HG02588 (cell line): Measurements from ENCODE around the gene SLC4A11.
"Not testable (repeated sequence)": the region's sequence is repeated elsewhere in the genome, so short reads cannot be mapped to it uniquely, and the experiment has no call there.

ENCODE experiments used
- ATAC-seq: cut with Tn5 transposase; IDR thresholded peaks from one replicate; pipeline ENCODE4 v1.9.1; 2021; ENCODE audit warnings: mild to moderate bottlenecking, moderate library complexity; ENCODE audit not compliant: unreplicated experiment

SLC4A11 gene

DNA sequence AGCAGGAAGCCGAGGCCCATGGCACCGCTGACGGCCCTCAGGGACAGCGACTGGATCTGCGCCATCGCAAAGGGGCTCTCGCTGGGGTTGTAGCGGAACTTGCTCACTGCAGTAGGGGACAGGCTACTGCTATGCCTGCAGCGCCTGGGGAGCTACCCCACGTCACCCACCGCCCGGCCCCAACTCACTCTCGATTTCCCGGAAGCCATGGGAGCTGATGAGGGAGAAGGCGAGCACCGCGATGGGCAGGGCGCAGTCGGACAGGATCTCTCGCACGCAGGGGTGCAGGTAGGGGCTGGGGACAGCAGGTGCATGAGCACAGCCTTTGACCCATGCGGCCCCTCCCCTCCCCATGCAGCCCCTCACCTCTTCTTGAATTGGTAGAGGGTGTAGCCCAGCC lies 9.8 kb downstream of the SLC4A11 start:
- ATAC-seq: no peak

GRCh38 chr20:3228750-3229032 lies 10.3 kb downstream of the SLC4A11 start:
- ATAC-seq: no peak

GRCh38 chr20:3227936-3228749 lies 10.8 kb downstream of the SLC4A11 start:
- no peak for ATAC-seq

DNA sequence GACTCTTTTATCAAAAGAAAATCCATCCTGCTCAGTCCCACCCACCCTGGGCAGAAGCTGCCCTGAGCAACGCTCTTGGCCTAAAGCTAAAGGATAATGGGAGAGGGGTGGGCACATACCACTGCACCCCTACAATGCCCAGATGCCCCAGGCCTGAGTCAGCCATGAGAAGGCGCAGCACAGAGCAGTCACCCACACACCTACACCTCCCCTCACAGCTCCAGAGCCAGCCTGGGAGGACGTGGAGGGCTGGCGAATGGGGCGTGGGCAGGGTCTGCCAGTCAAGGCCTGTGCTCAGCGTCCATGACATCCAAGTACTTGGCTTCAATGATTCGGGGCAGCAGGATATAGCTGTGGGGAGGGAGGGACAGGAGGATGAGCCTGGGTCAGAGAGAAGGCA lies 11.5 kb downstream of the SLC4A11 start:
- ATAC-seq: no peak

DNA sequence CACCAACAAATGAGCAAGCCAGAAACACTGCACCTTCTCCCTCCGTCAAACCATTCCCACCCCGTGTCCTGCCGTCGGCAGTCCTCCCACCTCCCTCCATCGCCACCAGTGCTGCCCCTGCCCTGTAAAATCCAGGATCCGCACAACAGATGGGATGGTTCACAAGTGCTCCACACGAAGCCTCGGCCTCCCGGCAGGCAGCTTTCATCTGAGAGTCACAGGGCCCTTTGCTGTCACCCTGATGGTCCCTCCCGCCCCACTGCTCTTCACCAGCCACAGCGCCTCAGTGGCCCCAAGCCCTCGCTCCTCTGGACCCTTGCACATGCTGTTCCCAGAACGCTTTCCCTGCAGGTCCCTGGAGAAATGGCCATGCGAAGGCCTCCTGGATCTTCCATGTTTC lies 12.1 kb downstream of the SLC4A11 start:
- no peak for ATAC-seq

DNA sequence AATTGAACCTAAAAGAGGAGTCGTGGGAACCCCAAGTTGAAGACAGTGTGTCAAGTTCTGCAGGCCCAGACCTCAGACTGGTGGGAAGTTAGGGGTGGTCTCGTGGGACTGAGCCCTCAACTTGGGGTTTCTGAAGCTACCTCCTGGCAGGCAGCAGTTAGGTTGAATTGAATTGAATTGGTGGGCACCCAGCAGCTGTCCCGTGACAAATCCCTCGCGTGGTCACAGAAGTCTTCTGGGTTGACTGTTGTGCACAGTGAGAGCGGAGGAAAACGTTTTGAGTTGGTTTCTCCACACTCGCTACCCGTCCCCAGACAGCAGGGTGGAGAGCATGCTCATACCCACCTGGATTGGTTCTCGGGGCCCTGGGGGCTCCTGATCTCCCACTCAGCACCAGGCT lies 12.9 kb downstream of the SLC4A11 start:
- ATAC-seq: no peak

GRCh38 chr20:3224681-3225421 lies 14.1 kb downstream of the SLC4A11 start:
- no peak for ATAC-seq

GRCh38 chr20:3223994-3224680 lies 14.9 kb downstream of the SLC4A11 start:
- ATAC-seq: no peak

- no peak for ATAC-seq
Measured at GRCh38 chr20:3223651-3223993, 15.4 kb downstream of the SLC4A11 start.

DNA sequence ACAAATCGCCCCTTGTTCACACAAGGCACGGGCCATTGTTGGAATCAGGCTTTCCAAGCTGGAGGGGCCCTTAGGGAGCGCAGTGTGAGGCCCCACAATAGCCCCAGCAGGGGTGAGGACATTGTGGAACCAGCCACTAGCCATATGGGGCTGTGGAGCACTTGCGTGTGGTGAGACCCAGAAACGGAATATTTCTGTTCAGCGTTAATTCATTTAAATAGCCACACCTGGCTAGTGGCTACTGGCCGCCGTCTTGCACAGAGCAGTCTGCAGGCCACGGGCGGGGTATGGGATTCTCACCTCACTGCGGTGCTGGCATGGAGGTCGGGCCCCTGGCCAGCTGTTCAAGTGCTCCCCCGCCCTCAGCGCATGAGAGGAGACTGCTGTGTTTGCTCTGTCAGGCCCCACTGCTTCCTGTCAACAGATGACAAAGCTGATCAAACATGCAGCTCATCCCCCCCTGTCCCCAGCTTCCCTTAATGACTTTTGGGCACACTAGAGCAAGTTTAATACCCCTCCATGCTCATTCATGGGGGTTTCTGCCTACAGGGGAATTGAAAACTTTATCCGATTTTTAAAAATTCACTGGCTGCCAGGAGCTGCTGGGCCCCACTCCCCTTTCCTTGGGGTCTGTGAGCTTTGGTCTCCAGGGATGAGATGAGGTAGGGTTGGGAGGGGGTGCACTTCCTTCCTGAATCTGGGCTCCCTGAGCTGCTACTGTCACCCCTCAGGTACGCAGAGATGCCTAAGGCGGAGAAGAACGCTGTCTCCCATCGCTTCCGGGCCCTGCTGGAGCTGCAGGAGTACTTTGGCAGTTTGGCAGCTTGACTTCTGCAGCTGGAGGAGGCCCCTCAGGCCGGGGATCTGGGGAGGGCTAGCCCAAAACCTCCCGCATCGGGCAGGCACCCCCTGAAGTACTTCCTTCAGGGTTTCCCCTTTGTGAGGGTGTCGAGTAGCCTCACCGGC lies 16.1 kb downstream of the SLC4A11 start:
- no peak for ATAC-seq

- ATAC-seq: no peak
Measured at GRCh38 chr20:3221398-3222226, 17.4 kb downstream of the SLC4A11 start.

- no peak for ATAC-seq
Measured at GRCh38 chr20:3218307-3218988, 20.5 kb downstream of the SLC4A11 start.

GRCh38 chr20:3215359-3215917 lies 23.6 kb downstream of the SLC4A11 start:
- ATAC-seq: not testable (repeated sequence)

DNA sequence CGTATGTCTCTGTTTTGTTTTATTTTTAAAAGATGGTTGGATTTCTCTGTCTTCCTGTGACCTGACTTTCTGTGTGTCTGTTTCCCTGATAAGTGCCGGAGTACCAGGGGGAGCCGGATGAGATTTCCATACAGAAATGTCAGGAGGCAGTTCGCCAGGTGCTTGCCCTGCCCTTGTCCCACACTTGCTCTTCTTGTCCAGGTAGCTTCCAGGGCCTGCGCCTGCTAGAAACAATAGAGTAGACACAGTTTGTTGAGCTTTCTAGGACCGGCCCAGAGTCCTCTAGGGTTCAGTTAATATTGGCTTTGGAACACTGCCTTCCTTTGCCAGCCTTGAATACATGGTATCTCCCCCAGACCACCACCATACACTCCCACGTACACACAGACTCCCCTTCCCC lies 25.8 kb downstream of the SLC4A11 start:
- no peak for ATAC-seq

GRCh38 chr20:3210346-3210745 lies 28.6 kb downstream of the SLC4A11 start:
- no peak for ATAC-seq

- ATAC-seq: no peak
Measured at GRCh38 chr20:3209946-3210317, 29.1 kb downstream of the SLC4A11 start.

DNA sequence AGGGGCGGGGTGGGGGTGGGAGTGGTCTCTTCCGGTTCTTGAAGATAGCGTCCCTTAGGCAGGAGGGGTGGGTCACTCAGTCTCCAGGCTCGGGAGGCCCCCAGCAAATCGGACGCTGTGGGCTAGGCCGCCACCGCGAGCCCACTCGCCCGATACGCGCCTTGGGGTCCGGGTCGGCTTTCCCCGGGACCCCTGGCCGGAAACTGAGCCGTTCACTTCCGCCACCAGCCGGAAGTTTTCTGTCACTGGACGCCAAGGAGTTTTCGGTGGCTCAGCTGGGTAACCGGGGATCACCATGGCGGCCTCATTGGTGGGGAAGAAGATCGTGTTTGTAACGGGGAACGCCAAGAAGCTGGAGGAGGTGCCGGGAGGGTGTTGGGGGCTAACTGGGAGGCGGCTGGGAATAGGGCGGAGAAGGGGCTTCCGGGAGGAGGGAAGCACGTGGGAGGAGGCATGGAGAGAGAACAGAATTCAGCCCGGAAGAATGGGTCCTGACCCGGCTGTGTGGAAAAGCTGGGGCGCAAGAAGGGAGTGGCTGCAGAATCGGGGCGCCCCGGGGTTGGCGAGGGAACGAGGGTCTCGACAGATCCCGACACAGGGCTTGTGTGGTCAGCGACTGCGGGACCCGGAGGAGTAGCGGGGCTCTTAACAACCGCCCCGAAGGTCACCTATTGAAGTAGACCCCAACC lies 29.6 kb downstream of the SLC4A11 start, which contains the start of gene ITPA:
Gene ITPA (plus strand): TSS at position 242 of the 689 bp plus-strand sequence. CDS start 54 bp downstream, at position 296.
- no peak for ATAC-seq

DNA sequence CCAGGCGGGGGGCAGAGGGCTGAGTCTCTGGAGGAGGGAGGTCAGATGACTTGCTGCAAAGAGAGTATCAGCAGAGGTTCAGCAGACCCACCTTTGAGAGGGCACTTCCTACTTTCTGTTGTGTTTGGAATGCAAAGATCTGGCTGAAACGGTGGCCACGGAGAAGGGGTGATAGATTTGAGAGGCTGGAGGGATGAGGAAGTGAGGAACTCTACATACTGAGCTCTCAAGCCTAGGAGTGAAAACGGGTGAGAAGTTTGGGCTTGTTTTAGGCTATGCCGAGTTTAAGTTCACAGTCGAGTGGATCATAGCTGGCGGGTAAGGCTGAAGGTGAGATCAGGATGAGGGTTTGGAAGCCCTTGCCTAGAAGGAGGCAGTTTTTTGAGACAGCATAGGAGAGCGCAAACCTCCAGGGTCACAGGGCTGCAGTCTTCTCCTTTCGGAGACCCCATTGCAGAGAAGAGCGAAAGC lies 30.2 kb downstream of the SLC4A11 start:
- ATAC-seq: no peak
